Measurements from ENCODE around the gene TSEN2. TPM values are rescaled to one million over a fixed set of nuclear protein-coding genes. Genes with fewer than 3 reads are reported as not detected.
"Not testable (repeated sequence)": the region's sequence is repeated elsewhere in the genome, so short reads cannot be mapped to it uniquely, and the experiment has no call there.

TSEN2 gene
- total RNA-seq, 2 experiments from 2014 or later, result 17.8 to 19.4 TPM

DNA sequence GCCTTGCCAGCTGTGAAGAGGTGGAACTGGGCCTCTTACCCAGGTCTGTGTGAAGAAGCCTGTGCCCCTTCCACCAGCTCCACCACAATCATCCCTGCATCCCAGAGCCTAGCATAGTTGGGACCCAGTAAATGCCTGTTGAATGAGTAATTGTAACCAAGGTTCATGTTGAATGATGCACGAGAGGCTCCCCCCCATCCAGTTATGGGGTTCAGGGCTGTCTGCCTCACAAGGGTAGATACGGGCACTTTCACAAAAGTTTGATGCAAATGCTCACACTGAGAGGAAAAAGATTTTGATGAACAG is 29.5 kb upstream of the TSEN2 start:
- intact Hi-C loops (cut with DNase I, micrococcal nuclease), result loop anchor here in 1 of 2 experiments (5.0 kb wide), 1 partner anchor 167 kb away; the partner anchor contains the start of gene PPARG
- ATAC-seq, result peak; percentile 33
- no peak overlapping the region for H3K4me3 Mint-ChIP-seq

DNA sequence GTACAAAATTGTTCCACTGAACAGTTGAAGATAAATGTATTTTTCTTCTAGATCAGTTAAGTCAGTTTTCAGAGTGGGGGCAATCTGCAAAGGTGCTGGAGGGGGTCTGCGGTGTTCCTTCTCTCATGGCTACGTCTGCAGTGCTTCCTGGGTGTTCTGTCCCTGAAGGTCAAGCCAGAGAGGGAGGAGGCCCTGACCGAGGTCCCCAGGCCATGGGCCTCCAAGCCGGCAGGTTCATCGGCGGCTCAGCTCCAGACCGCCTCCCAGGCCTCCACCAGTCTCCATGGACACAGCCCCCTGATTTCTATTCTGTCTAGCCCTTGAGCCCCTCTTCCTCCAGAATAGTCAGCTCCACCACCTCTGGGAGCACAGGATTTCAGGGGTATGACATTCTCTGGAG is 28.5 kb upstream of the TSEN2 start:
- ChIA-PET POLR2A (no interaction called here), CTCF (interaction anchor here (1.3 kb wide), 1 partner anchor 15 kb away, joined by 5 read pairs; no protein-coding TSS in a partner anchor)
- no peaks in the 10 kb centered on the region for H3K9me3 Mint-ChIP-seq (ENCODE audit: low read depth)
- intact Hi-C loops (cut with DNase I, micrococcal nuclease), result loop anchor here in 1 of 2 experiments (5.0 kb wide), 1 partner anchor 168 kb away; the partner anchor contains the start of gene PPARG
- no peak overlapping the region for H3K4me3 Mint-ChIP-seq
- no peak for ATAC-seq
- H3K36me3 Mint-ChIP-seq (ENCODE audit: low read depth), result no peaks in the 10 kb centered on the region
- peak; percentile 1 for DNase-seq
- H3K27ac Mint-ChIP-seq, result no peak overlapping the region
- H3K27me3 Mint-ChIP-seq, result no peaks in the 10 kb centered on the region
- peaks cover 10% of the 10 kb centered on the region for H3K4me1 Mint-ChIP-seq

More for the DNA sequence above, 29.5 kb upstream of the TSEN2 start:
- no peak overlapping the region for H3K27ac Mint-ChIP-seq
- ChIA-PET POLR2A (no interaction called here), CTCF (no interaction called here)
- H3K27me3 Mint-ChIP-seq, result no peaks in the 10 kb centered on the region
- peak; percentile 7 for DNase-seq
- no peaks in the 10 kb centered on the region for H3K9me3 Mint-ChIP-seq (ENCODE audit: low read depth)
- H3K36me3 Mint-ChIP-seq (ENCODE audit: low read depth), result no peaks in the 10 kb centered on the region
- H3K4me1 Mint-ChIP-seq, result peaks cover 10% of the 10 kb centered on the region

DNA sequence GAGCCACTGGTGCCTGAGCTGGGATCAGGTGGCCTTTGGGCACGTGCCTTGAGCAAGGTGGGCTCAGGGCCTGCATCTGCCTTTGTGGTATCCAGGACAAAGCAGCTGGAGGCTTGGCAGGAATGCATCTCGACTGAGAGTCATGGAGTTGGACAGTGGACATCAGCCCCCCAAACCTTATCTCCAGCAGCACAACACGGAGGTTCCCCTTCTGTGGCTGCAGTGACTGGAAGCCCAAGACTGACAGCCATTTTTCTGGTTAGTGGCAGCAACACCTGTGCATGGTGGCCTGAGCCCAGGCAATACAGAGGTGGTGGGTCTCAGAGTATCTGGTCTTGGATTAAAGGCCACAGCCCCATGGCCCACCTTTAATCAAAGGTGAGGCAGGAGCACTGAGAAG is 27.8 kb upstream of the TSEN2 start:
- POLR2A ChIA-PET, result no interaction called here

DNA sequence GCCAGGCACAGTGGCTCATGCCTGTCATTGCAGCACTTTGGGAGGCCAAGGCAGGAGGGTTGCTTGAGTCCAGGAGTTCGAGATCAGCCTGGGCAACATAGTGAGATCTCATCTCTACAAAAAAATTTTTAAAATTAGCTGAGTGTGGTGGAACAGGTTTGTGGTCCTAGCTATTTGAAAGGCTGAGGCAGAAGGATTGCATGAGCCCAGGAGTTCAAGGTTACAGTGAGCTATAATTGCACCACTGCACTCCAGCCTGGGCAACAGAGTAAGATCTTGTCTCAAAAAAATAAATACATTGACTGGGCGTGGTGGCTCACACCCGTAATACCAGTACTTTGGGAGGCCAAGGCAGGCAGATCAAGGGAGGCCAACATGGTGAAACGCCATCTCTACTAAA is 26.9 kb upstream of the TSEN2 start:
- H3K27ac Mint-ChIP-seq; H3K9me3 Mint-ChIP-seq (ENCODE audit: low read depth); POLR2A ChIA-PET; ATAC-seq; CTCF ChIA-PET; DNase-seq; H3K36me3 Mint-ChIP-seq (ENCODE audit: low read depth); H3K27me3 Mint-ChIP-seq; H3K4me3 Mint-ChIP-seq: not testable (repeated sequence)
- intact Hi-C loops (cut with DNase I, micrococcal nuclease), result loop anchor here in 1 of 2 experiments (5.0 kb wide), 1 partner anchor 170 kb away; the partner anchor contains the start of gene PPARG
- H3K4me1 Mint-ChIP-seq, result peaks cover 19% of the 10 kb centered on the region

More for the DNA sequence above, 27.8 kb upstream of the TSEN2 start:
- no peak for DNase-seq
- Mint-ChIP-seq H3K4me1 (peaks cover 16% of the 10 kb centered on the region), H3K4me3 (no peak overlapping the region), H3K27me3 (no peaks in the 10 kb centered on the region), H3K27ac (no peak overlapping the region), H3K9me3 (ENCODE audit: low read depth) (no peaks in the 10 kb centered on the region), H3K36me3 (ENCODE audit: low read depth) (no peaks in the 10 kb centered on the region)
- ATAC-seq, result no peak
- CTCF ChIA-PET, result interaction anchor here (1.3 kb wide), 1 partner anchor 14 kb away, joined by 5 read pairs; no protein-coding TSS in a partner anchor
- intact Hi-C loops (cut with DNase I, micrococcal nuclease), result loop anchor here in 1 of 2 experiments (5.0 kb wide), 1 partner anchor 169 kb away; the partner anchor contains the start of gene PPARG

DNA sequence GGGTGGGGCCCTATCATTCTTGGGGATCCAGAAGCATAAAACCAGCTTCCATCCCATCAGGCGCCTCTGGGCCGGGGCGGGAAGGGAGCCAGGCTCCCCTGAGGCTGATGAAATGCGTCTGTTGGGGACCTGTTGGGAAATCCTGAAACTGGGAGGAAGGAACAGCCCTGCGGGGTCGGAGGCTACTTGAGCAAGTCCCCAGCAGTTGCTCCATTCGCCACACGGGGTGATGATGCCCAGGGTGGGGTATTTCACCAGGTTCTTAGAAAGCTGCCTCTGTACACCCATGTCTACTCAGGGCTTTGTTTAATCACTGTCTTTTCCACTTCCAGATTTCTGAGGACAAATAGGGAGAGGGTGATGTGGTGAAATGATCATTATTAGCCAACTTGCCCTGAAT is 25.4 kb upstream of the TSEN2 start:
- POLR2A ChIA-PET, result no interaction called here
- no peak for ATAC-seq
- intact Hi-C loops (cut with DNase I, micrococcal nuclease), result loop anchor here in 1 of 2 experiments (5.0 kb wide), 1 partner anchor 172 kb away; the partner anchor contains the start of gene PPARG
- Mint-ChIP-seq H3K4me1 (peaks cover 26% of the 10 kb centered on the region), H3K9me3 (ENCODE audit: low read depth) (no peaks in the 10 kb centered on the region), H3K36me3 (ENCODE audit: low read depth) (no peaks in the 10 kb centered on the region), H3K27me3 (no peaks in the 10 kb centered on the region), H3K4me3 (no peak overlapping the region), H3K27ac (no peak overlapping the region)
- DNase-seq, result no peak
- CTCF ChIA-PET, result interaction anchor here (1.1 kb wide), 1 partner anchor 11 kb away, joined by 3 read pairs; no protein-coding TSS in a partner anchor

DNA sequence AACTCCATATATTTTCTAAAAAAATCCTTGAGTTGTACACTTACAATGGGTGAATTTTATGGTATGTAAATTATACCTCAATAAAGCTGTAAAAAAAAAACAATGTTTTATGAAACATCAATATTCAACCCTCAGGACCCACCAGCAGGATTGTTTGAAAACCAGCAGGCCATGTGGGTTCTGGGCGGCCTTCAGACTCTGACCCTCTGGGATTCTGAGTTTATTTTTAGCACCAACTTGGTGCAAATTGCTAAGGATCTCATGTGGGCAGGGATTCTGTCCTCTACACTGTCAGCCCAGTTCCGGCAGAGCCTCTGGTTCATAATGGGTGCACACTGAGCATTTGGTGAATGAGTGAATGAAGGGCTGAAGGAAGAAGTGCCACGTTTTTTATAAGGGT is 24.2 kb upstream of the TSEN2 start:
- POLR2A ChIA-PET, result no interaction called here
- Mint-ChIP-seq H3K27me3 (no peaks in the 10 kb centered on the region), H3K27ac (no peak overlapping the region), H3K9me3 (ENCODE audit: low read depth) (no peaks in the 10 kb centered on the region), H3K4me3 (no peak overlapping the region), H3K36me3 (ENCODE audit: low read depth) (no peaks in the 10 kb centered on the region), H3K4me1 (peaks cover 20% of the 10 kb centered on the region)
- no peak for DNase-seq
- CTCF ChIA-PET, result interaction anchor here (0.6 to 1.5 kb wide), 2 partner anchors 20 to 247 kb away, joined by 3 to 4 read pairs; no protein-coding TSS in a partner anchor
- intact Hi-C loops (cut with DNase I, micrococcal nuclease), result no loop called here
- no peak for ATAC-seq

GRCh38 chr3:12461097-12461649 is 23.1 kb upstream of the TSEN2 start:
- intact Hi-C loops (cut with DNase I, micrococcal nuclease), result no loop called here
- H3K36me3 Mint-ChIP-seq (ENCODE audit: low read depth), result no peaks in the 10 kb centered on the region
- no peaks in the 10 kb centered on the region for H3K9me3 Mint-ChIP-seq (ENCODE audit: low read depth)
- CTCF ChIA-PET, result interaction anchor here (0.7 to 1.8 kb wide), 5 partner anchors 9 to 268 kb away, joined by 3 to 4 read pairs (median 3); no protein-coding TSS in a partner anchor
- H3K4me1 Mint-ChIP-seq, result peaks cover 20% of the 10 kb centered on the region
- H3K4me3 Mint-ChIP-seq, result no peak overlapping the region
- peak; percentile 31 for ATAC-seq
- H3K27me3 Mint-ChIP-seq, result no peaks in the 10 kb centered on the region
- DNase-seq, result peak; percentile 49
- H3K27ac Mint-ChIP-seq, result peak overlapping the region; percentile 1
- POLR2A ChIA-PET, result no interaction called here

- ChIA-PET POLR2A (no interaction called here), CTCF (interaction anchor here (1.6 to 1.8 kb wide), 2 partner anchors 29 to 32 kb away, joined by 3 to 4 read pairs; no protein-coding TSS in a partner anchor)
- H3K27me3 Mint-ChIP-seq, result no peaks in the 10 kb centered on the region
- H3K27ac Mint-ChIP-seq, result peak overlapping the region; percentile 68
- H3K4me3 Mint-ChIP-seq, result peak overlapping the region; percentile 27
- intact Hi-C loops (cut with DNase I, micrococcal nuclease), result no loop called here
- no peaks in the 10 kb centered on the region for H3K9me3 Mint-ChIP-seq (ENCODE audit: low read depth)
- no peaks in the 10 kb centered on the region for H3K36me3 Mint-ChIP-seq (ENCODE audit: low read depth)
- DNase-seq (peak; percentile 55), ATAC-seq (peak; percentile 82)
- H3K4me1 Mint-ChIP-seq, result peaks cover 20% of the 10 kb centered on the region
Observed at GRCh38 chr3:12462159-12462947, 21.9 kb upstream of the TSEN2 start.

- ChIA-PET POLR2A (no interaction called here), CTCF (interaction anchor here (0.6 kb wide), 1 partner anchor 25 kb away, joined by 3 read pairs; no protein-coding TSS in a partner anchor)
- peak overlapping the region; percentile 29 for H3K27ac Mint-ChIP-seq
- no peaks in the 10 kb centered on the region for H3K9me3 Mint-ChIP-seq (ENCODE audit: low read depth)
- H3K4me1 Mint-ChIP-seq, result peaks cover 20% of the 10 kb centered on the region
- no peaks in the 10 kb centered on the region for H3K36me3 Mint-ChIP-seq (ENCODE audit: low read depth)
- H3K4me3 Mint-ChIP-seq, result no peak overlapping the region
- H3K27me3 Mint-ChIP-seq, result no peaks in the 10 kb centered on the region
- ATAC-seq (no peak), DNase-seq (no peak)
- intact Hi-C loops (cut with DNase I, micrococcal nuclease), result no loop called here
Observed at GRCh38 chr3:12463686-12464085, 20.6 kb upstream of the TSEN2 start.

- DNase-seq (no peak), ATAC-seq (no peak)
- H3K27me3 Mint-ChIP-seq, result no peaks in the 10 kb centered on the region
- no peak overlapping the region for H3K4me3 Mint-ChIP-seq
- CTCF ChIA-PET, result no interaction called here
- H3K9me3 Mint-ChIP-seq (ENCODE audit: low read depth), result no peaks in the 10 kb centered on the region
- peak overlapping the region; percentile 29 for H3K27ac Mint-ChIP-seq
- no peaks in the 10 kb centered on the region for H3K36me3 Mint-ChIP-seq (ENCODE audit: low read depth)
- peaks cover 20% of the 10 kb centered on the region for H3K4me1 Mint-ChIP-seq
- intact Hi-C loops (cut with DNase I, micrococcal nuclease), result no loop called here
- POLR2A ChIA-PET, result no interaction called here
Observed at GRCh38 chr3:12464181-12464580, 20.1 kb upstream of the TSEN2 start.

GRCh38 chr3:12465151-12465835 is 19.0 kb upstream of the TSEN2 start:
- CTCF ChIA-PET, result interaction anchor here (0.6 kb wide), 1 partner anchor 180 kb away, joined by 4 read pairs; no protein-coding TSS in a partner anchor

More at GRCh38 chr3:12465151-12465835, 19.0 kb upstream of the TSEN2 start:
- no peak for DNase-seq
- no peaks in the 10 kb centered on the region for H3K27me3 Mint-ChIP-seq
- ATAC-seq, result no peak
- H3K27ac Mint-ChIP-seq, result no peak overlapping the region
- intact Hi-C loops (cut with DNase I, micrococcal nuclease), result no loop called here
- H3K4me1 Mint-ChIP-seq, result peaks cover 24% of the 10 kb centered on the region
- no peak overlapping the region for H3K4me3 Mint-ChIP-seq
- no peaks in the 10 kb centered on the region for H3K36me3 Mint-ChIP-seq (ENCODE audit: low read depth)
- POLR2A ChIA-PET, result no interaction called here
- no peaks in the 10 kb centered on the region for H3K9me3 Mint-ChIP-seq (ENCODE audit: low read depth)

Data from activated CD4-positive, alpha-beta T cell treated with anti-CD3 and anti-CD28 coated beads for 36 hours (primary cell).